Right atrium auricular region (tissue), 2 donors: ENCODE measurements around the gene RNF114. TPM values are rescaled to one million over a fixed set of nuclear protein-coding genes. Genes with fewer than 3 reads are reported as not detected.

Experiments
- DNase-seq: peaks from one replicate; pipeline ENCODE4 v3.0.0-alpha.2; 2019; ENCODE audit warnings: low spot score
- H3K27ac ChIP-seq, 2 donors: fragments of 200-600 bp; sonication (generic); 1 replicate in 1 of 2; 2 replicates in 1 of 2; pipeline ENCODE4 v1.5.1; 2016 to 2019
- H3K27me3 ChIP-seq, 2 donors: fragments of 200-600 bp; sonication (generic); one replicate each; pipeline versions ENCODE4 v1.5.1 to v1.6.0; 2017 to 2019
- H3K36me3 ChIP-seq: fragments of 200-600 bp; sonication (generic); one replicate; pipeline ENCODE4 v1.5.1; 2016
- H3K4me1 ChIP-seq, 2 donors: fragments of 200-600 bp; sonication (generic); one replicate each; pipeline versions ENCODE4 v1.5.1 to v1.6.0; 2017 to 2019
- H3K4me3 ChIP-seq, 2 donors: fragments of 200-600 bp; sonication (generic); 1 replicate in 1 of 2; 2 replicates in 1 of 2; pipeline ENCODE4 v1.5.1; 2017 to 2019; ENCODE audit warnings: mild to moderate bottlenecking in 1 of 2, moderate library complexity in 1 of 2
- H3K9me3 ChIP-seq, 2 donors: fragments of 200-600 bp; sonication (generic); one replicate each; pipeline ENCODE4 v1.5.1; 2019
- CTCF ChIP-seq, 2 donors: fragments of 200-600 bp; sonication (generic); IDR thresholded peaks; one replicate each; pipeline ENCODE4 v1.5.1; 2019; ENCODE audit warnings: antibody characterized with exemption in 2 of 2
- total RNA-seq, 2 donors: library from RNA; depleted of rRNA; stranded (reverse); fragments of >200 nt; gene quantifications; one replicate each; pipeline ENCODE4 v1.1.0, GENCODE V29; 2016

The RNF114 gene
- total RNA-seq, 2 donors from 2014 or later, result 40.2 to 117 TPM

- DNase-seq, result no peak
- H3K27ac ChIP-seq, result peak overlapping the region; percentile 96 to 99
- H3K4me3 ChIP-seq, result peak overlapping the region; percentile 99 to 100
- H3K27me3 ChIP-seq, result no peaks in the 10 kb centered on the region
- TF ChIP-seq CTCF (IDR thresholded peaks at IDR 0.05), result no peak
- peaks cover 0 to 31% of the 10 kb centered on the region in 2 donors for H3K4me1 ChIP-seq
- no peaks in the 10 kb centered on the region for H3K9me3 ChIP-seq
- no peaks in the 10 kb centered on the region for H3K36me3 ChIP-seq
Measured at GRCh38 chr20:49935746-49936152, 448 bp upstream of the RNF114 start.

- H3K27ac ChIP-seq, result peak overlapping the region; percentile 96 to 99
- no peak for TF ChIP-seq CTCF (IDR thresholded peaks at IDR 0.05)
- no peak for DNase-seq
- H3K27me3 ChIP-seq, result no peaks in the 10 kb centered on the region
- H3K9me3 ChIP-seq, result no peaks in the 10 kb centered on the region
- H3K36me3 ChIP-seq, result peaks cover 10% of the 10 kb centered on the region
- peak overlapping the region; percentile 99 to 100 for H3K4me3 ChIP-seq
- peaks cover 0 to 40% of the 10 kb centered on the region in 2 donors for H3K4me1 ChIP-seq
Measured at GRCh38 chr20:49937027-49937929, 1.1 kb downstream of the RNF114 start.

- Histone ChIP-seq H3K27ac (peak overlapping the region in 1 of 2 donors; percentile 14), H3K4me1 (peaks cover 0 to 40% of the 10 kb centered on the region in 2 donors), H3K36me3 (peaks cover 17% of the 10 kb centered on the region), H3K27me3 (no peaks in the 10 kb centered on the region), H3K9me3 (no peaks in the 10 kb centered on the region), H3K4me3 (peak overlapping the region in 1 of 2 donors; percentile 6)
- peak; percentile 77 for DNase-seq
- TF ChIP-seq CTCF (IDR thresholded peaks at IDR 0.05), result no peak
Measured at GRCh38 chr20:49938173-49939163, 2.3 kb downstream of the RNF114 start.

- Histone ChIP-seq H3K27ac (no peak overlapping the region), H3K4me3 (no peak overlapping the region), H3K27me3 (no peaks in the 10 kb centered on the region), H3K36me3 (peaks cover 37% of the 10 kb centered on the region), H3K4me1 (peaks cover 0 to 37% of the 10 kb centered on the region in 2 donors), H3K9me3 (no peaks in the 10 kb centered on the region)
- TF ChIP-seq CTCF (IDR thresholded peaks at IDR 0.05), result no peak
- no peak for DNase-seq
Measured at GRCh38 chr20:49941456-49941855, 5.3 kb downstream of the RNF114 start.

- TF ChIP-seq CTCF (IDR thresholded peaks at IDR 0.05), result no peak
- DNase-seq, result no peak
- Histone ChIP-seq H3K9me3 (no peaks in the 10 kb centered on the region), H3K27ac (no peak overlapping the region), H3K27me3 (no peaks in the 10 kb centered on the region), H3K4me1 (peaks cover 0 to 31% of the 10 kb centered on the region in 2 donors), H3K4me3 (no peak overlapping the region), H3K36me3 (peaks cover 45% of the 10 kb centered on the region)
Measured at GRCh38 chr20:49942303-49942702, 6.1 kb downstream of the RNF114 start.
